Neural cell (in vitro differentiated cells): ENCODE data around the gene RYR3. TPM values are rescaled to one million over a fixed set of nuclear protein-coding genes. Genes with fewer than 3 reads are reported as not detected.
A peak's percentile ranks its signal among the peaks of the same experiment; 100 is the strongest.

Experiments used
- H2AFZ ChIP-seq: fragments of 200-600, 300-800 bp; sonication (generic), shearing (Covaris generic); 2 replicates; pipeline ENCODE4 v1.6.0; 2014; ENCODE audit warnings: low read depth, mild to moderate bottlenecking, antibody characterized with exemption, low read length, moderate library complexity
- H3F3A ChIP-seq: fragments of 200-600 bp; shearing (Covaris generic); 2 replicates; pipeline ENCODE4 v1.6.1; 2016; ENCODE audit warnings: mild to moderate bottlenecking, moderate library complexity, mixed read lengths, antibody characterized with exemption, low read length; ENCODE audit not compliant: insufficient read depth, poor library complexity, severe bottlenecking
- H3K27ac ChIP-seq: fragments of 200-600, 300-800 bp; sonication (generic), shearing (Covaris generic); 2 replicates; pipeline ENCODE4 v1.5.1; 2014; ENCODE audit warnings: mild to moderate bottlenecking, low read length, moderate library complexity
- H3K27me3 ChIP-seq: fragments of 300-800, 200-600 bp; sonication (generic), shearing (Covaris generic); 2 replicates; pipeline ENCODE4 v1.6.0; 2014; ENCODE audit warnings: mild to moderate bottlenecking, low read depth, low read length, moderate library complexity; ENCODE audit not compliant: insufficient read depth
- H3K36me3 ChIP-seq: fragments of 300-800, 200-600 bp; sonication (generic), shearing (Covaris generic); 2 replicates; pipeline ENCODE4 v1.5.1; 2014; ENCODE audit warnings: mild to moderate bottlenecking, antibody characterized with exemption, low read length, moderate library complexity; ENCODE audit not compliant: insufficient read depth
- H3K4me2 ChIP-seq: fragments of 300-800, 200-600 bp; sonication (generic), shearing (Covaris generic); 2 replicates; pipeline ENCODE4 v1.6.0; 2014; ENCODE audit warnings: mild to moderate bottlenecking, low read length
- H3K4me3 ChIP-seq: fragments of 300-800, 200-600 bp; sonication (generic), shearing (Covaris generic); 2 replicates; pipeline ENCODE4 v1.5.1; 2014; ENCODE audit warnings: mild to moderate bottlenecking, low read length, moderate library complexity
- H3K79me2 ChIP-seq: fragments of 200-600 bp; shearing (Covaris generic); replicated peaks from 2 replicates; pipeline ENCODE4 v1.6.0; 2014; ENCODE audit warnings: mild to moderate bottlenecking, low read length, moderate library complexity; ENCODE audit not compliant: insufficient read depth
- H3K9ac ChIP-seq: fragments of 300-800, 200-600 bp; sonication (generic), shearing (Covaris generic); 2 replicates; pipeline ENCODE4 v1.6.1; 2016; ENCODE audit warnings: mild to moderate bottlenecking, low read length, mixed read lengths
- H3K9me2 ChIP-seq: fragments of 200-600 bp; shearing (Covaris generic); 2 replicates; pipeline ENCODE4 v1.6.1; 2016; ENCODE audit warnings: mild to moderate bottlenecking, low read length, mixed read lengths; ENCODE audit not compliant: insufficient read depth
- H3K9me3 ChIP-seq: fragments of 200-600, 300-800 bp; sonication (generic), shearing (Covaris generic); 2 replicates; pipeline ENCODE4 v1.6.1; 2016; ENCODE audit warnings: mild to moderate bottlenecking, mixed run types, low read length, moderate library complexity, mixed read lengths
- H4K20me1 ChIP-seq: fragments of 200-600 bp; shearing (Covaris generic); 2 replicates; pipeline ENCODE4 v1.6.1; 2016; ENCODE audit warnings: mild to moderate bottlenecking, mixed run types; ENCODE audit not compliant: insufficient read depth
- CTCF ChIP-seq: fragments of 450-650 bp; IDR thresholded peaks from 2 replicates; pipeline ENCODE4 v1.5.1; 2014; ENCODE audit warnings: antibody characterized with exemption, mild to moderate bottlenecking, moderate library complexity; ENCODE audit not compliant: poor library complexity, severe bottlenecking
- EP300 ChIP-seq: fragments of 450-650 bp; conservative IDR thresholded peaks from 2 replicates; pipeline ENCODE4 v1.6.1; 2014; ENCODE audit warnings: antibody characterized with exemption, mild to moderate bottlenecking, moderate library complexity; ENCODE audit not compliant: poor library complexity, severe bottlenecking
- EZH2 ChIP-seq: fragments of 200-600, 300-800 bp; shearing (Covaris generic), sonication (generic); IDR thresholded peaks from 2 replicates; pipeline ENCODE4 v1.6.1; 2014; ENCODE audit warnings: antibody characterized with exemption, low read length, borderline replicate concordance, mild to moderate bottlenecking; ENCODE audit not compliant: insufficient read depth, poor library complexity, severe bottlenecking
- MXI1 ChIP-seq: fragments of 450-650 bp; conservative IDR thresholded peaks from 2 replicates; pipeline ENCODE4 v1.6.1; 2014; ENCODE audit warnings: antibody characterized with exemption, mild to moderate bottlenecking; ENCODE audit not compliant: poor library complexity, severe bottlenecking
- POLR2AphosphoS5 ChIP-seq: IDR thresholded peaks from 2 replicates; pipeline ENCODE4 v1.6.1; 2012
- RAD21 ChIP-seq: fragments of 450-650 bp; conservative IDR thresholded peaks from 2 replicates; pipeline ENCODE4 v1.6.1; 2014; ENCODE audit warnings: antibody characterized with exemption, mild to moderate bottlenecking, moderate library complexity
- SMC3 ChIP-seq: fragments of 450-650 bp; conservative IDR thresholded peaks from 2 replicates; pipeline ENCODE4 v1.6.1; 2014; ENCODE audit warnings: antibody characterized with exemption, mild to moderate bottlenecking, moderate library complexity; ENCODE audit not compliant: poor library complexity
- TAF1 ChIP-seq: IDR thresholded peaks from 2 replicates; pipeline ENCODE4 v1.6.1; 2012; ENCODE audit warnings: low read depth
- polyA plus RNA-seq: library from polyadenylated mRNA; depleted of rRNA; stranded (reverse); fragments of >200 nt; gene quantifications from 2 replicates; pipeline ENCODE4 v1.2.3, GENCODE V29; 2014
- TF ChIP-seq, protein P1 (sequence below): IDR thresholded peaks from 2 replicates; pipeline ENCODE4 v1.6.1; 2012; ENCODE audit warnings: borderline replicate concordance

RYR3 gene
- polyA plus RNA-seq, 1 donor from 2014 or later: 12.6 TPM

- Histone ChIP-seq H3K9me2 (no peaks in the 10 kb centered on the region), H3K36me3 (no peaks in the 10 kb centered on the region), H3K27me3 (no peaks in the 10 kb centered on the region), H3K79me2 (no peaks in the 10 kb centered on the region), H3K4me3 (peak overlapping the region; percentile 5), H3K4me2 (no peak overlapping the region), H3K9ac (no peak overlapping the region), H3F3A (no peaks in the 10 kb centered on the region), H3K9me3 (no peaks in the 10 kb centered on the region), H4K20me1 (no peaks in the 10 kb centered on the region), H3K27ac (peak overlapping the region; percentile 25), H2AFZ (no peak overlapping the region)
- TF ChIP-seq POLR2AphosphoS5: peak; percentile 78
- peak; percentile 87 for TF ChIP-seq EP300
- TF ChIP-seq SMC3: no peak
These were observed 251.2 kb downstream of the RYR3 start for GRCh38 chr15:33561967-33562366.

DNA sequence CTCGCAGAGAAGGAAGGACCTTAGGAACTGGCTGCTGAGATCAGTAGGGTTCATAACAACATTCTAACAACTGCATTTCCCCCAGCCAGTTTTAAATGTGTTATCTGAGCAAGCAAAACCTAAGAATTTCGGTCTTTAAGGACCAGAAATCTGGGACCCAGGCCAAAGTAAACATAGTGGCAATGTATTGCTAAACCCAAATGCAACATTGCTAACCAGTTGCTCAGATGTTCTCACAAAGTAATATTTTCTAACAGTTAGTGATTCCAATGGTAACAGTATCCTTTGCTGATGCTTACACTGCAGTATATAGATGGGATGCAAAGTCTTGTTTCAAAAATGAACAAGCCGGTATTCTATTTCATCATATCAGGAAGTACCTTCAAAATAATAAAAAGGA, 254.3 kb downstream of the RYR3 start:
- Histone ChIP-seq H3K4me2 (no peak overlapping the region), H3K9ac (no peak overlapping the region)

DNA sequence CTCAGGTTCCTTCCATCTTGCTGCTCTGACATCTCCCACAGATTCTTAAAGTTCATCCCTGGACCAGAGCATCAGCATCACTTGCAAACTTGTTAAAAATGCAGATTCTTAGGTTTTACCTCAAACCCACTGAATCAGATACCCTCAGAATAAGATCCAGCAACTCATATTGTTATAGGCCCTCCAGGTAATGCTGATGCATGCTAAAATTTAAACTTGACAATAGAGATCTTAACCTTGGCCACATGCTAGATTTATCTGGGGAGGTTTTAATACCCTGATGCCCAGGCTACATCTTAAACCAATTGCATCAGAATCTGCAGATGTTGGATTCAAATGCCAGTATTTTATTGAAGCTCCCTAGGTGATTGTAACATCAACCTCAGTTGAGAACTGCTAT, 256.9 kb downstream of the RYR3 start:
- Histone ChIP-seq H3F3A (no peaks in the 10 kb centered on the region), H3K9ac (no peak overlapping the region), H2AFZ (no peak overlapping the region), H3K27me3 (no peaks in the 10 kb centered on the region), H3K36me3 (no peaks in the 10 kb centered on the region), H3K9me3 (no peaks in the 10 kb centered on the region), H3K79me2 (no peaks in the 10 kb centered on the region), H4K20me1 (no peaks in the 10 kb centered on the region), H3K27ac (no peak overlapping the region), H3K4me3 (no peak overlapping the region), H3K4me2 (no peak overlapping the region), H3K9me2 (no peaks in the 10 kb centered on the region)
- no peak for TF ChIP-seq MXI1
- TF ChIP-seq, protein P1, sequence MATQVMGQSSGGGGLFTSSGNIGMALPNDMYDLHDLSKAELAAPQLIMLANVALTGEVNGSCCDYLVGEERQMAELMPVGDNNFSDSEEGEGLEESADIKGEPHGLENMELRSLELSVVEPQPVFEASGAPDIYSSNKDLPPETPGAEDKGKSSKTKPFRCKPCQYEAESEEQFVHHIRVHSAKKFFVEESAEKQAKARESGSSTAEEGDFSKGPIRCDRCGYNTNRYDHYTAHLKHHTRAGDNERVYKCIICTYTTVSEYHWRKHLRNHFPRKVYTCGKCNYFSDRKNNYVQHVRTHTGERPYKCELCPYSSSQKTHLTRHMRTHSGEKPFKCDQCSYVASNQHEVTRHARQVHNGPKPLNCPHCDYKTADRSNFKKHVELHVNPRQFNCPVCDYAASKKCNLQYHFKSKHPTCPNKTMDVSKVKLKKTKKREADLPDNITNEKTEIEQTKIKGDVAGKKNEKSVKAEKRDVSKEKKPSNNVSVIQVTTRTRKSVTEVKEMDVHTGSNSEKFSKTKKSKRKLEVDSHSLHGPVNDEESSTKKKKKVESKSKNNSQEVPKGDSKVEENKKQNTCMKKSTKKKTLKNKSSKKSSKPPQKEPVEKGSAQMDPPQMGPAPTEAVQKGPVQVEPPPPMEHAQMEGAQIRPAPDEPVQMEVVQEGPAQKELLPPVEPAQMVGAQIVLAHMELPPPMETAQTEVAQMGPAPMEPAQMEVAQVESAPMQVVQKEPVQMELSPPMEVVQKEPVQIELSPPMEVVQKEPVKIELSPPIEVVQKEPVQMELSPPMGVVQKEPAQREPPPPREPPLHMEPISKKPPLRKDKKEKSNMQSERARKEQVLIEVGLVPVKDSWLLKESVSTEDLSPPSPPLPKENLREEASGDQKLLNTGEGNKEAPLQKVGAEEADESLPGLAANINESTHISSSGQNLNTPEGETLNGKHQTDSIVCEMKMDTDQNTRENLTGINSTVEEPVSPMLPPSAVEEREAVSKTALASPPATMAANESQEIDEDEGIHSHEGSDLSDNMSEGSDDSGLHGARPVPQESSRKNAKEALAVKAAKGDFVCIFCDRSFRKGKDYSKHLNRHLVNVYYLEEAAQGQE: no peak
- no peak for TF ChIP-seq EP300
- no peak for TF ChIP-seq RAD21
- TF ChIP-seq TAF1: no peak
- no peak for TF ChIP-seq POLR2AphosphoS5
- TF ChIP-seq SMC3: no peak
- TF ChIP-seq CTCF: no peak
- TF ChIP-seq EZH2: no peak

More for the DNA sequence above, 254.3 kb downstream of the RYR3 start:
- no peak overlapping the region for H3K4me3 ChIP-seq
- no peaks in the 10 kb centered on the region for H3K9me3 ChIP-seq
- no peaks in the 10 kb centered on the region for H3K27me3 ChIP-seq
- no peak overlapping the region for H3K27ac ChIP-seq
- no peaks in the 10 kb centered on the region for H4K20me1 ChIP-seq
- no peak for TF ChIP-seq EZH2
- TF ChIP-seq TAF1: no peak
- no peak for TF ChIP-seq EP300
- TF ChIP-seq RAD21: no peak
- H3K36me3 ChIP-seq: no peaks in the 10 kb centered on the region
- no peaks in the 10 kb centered on the region for H3K79me2 ChIP-seq
- no peaks in the 10 kb centered on the region for H3F3A ChIP-seq
- no peak overlapping the region for H2AFZ ChIP-seq
- H3K9me2 ChIP-seq: no peaks in the 10 kb centered on the region
